HG03066 (cell line): ENCODE results near the gene ANXA8L1.
"Not testable (repeated sequence)": the region's sequence is repeated elsewhere in the genome, so short reads cannot be mapped to it uniquely, and the experiment has no call there.

Source experiments
- ATAC-seq: cut with Tn5 transposase; IDR thresholded peaks from one replicate; pipeline ENCODE4 v1.9.1; 2021; ENCODE audit warnings: low read depth; ENCODE audit not compliant: unreplicated experiment

Gene ANXA8L1, protein sequence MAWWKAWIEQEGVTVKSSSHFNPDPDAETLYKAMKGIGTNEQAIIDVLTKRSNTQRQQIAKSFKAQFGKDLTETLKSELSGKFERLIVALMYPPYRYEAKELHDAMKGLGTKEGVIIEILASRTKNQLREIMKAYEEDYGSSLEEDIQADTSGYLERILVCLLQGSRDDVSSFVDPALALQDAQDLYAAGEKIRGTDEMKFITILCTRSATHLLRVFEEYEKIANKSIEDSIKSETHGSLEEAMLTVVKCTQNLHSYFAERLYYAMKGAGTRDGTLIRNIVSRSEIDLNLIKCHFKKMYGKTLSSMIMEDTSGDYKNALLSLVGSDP

DNA sequence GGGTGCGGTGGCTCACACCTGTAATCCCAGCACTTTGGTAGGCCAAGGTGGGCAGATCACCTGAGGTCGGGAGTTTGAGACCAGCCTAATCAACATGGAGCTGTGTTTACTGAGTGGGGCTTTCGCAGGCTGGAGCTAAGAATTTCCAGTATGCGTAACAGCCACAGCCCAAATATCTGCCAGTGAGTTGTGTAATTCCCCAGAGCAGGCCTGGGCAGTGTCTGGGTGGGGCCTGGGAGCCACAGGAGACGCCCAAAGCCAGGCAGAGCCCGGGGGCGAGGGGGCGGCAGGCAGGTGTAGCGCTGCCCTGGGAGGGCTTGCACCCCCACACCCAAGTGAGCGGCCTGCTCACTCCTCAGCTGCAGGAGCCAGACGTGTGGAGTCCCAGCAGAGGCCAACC, at the start of gene ANXA8L1:
Gene ANXA8L1, plus strand, starts transcription at position 371 of the 400 bp plus-strand sequence. CDS start 76 bp downstream, outside the sequence.
- not testable (repeated sequence) for ATAC-seq

DNA sequence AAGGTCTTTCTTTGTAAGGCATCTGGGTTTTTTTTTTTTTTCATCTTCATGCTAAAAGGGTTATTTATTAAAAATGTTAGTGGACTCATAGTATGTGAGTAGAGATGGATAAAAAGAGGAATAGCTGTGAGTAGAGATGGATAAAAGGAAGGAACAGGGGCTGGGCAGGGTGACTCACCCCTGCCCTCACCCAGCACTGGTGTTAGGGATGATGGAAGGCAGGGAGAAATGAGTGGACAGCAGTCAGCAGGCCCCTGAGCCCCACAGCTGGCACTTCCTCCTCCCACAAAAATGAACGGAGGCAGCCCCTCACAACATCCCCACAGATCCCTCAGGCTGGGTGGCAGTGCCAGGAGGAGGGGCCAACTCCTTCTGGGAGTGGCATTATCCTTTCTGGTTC, 49.5 kb upstream of the ANXA8L1 start:
- no peak for ATAC-seq

DNA sequence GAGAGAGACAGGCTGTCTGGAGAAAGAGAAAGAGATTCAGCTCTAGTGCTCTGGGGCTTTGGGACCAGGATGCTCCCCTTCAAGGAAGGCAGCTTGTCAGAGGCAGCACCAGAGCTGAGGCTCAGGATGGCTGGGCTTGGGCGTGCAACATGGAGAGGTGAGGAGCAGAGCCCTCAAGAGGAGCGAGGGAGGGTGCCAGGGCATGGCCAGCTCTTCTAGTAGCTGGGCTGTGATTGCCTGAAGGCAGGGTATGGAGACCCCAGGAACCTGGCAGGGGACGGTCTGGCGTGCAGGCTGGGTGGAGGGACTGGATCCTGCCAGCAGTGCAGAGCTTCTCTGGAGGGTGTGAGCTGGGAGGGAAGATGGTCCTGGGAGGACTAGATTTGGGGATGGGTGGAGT, 48.6 kb upstream of the ANXA8L1 start:
- ATAC-seq = no peak

DNA sequence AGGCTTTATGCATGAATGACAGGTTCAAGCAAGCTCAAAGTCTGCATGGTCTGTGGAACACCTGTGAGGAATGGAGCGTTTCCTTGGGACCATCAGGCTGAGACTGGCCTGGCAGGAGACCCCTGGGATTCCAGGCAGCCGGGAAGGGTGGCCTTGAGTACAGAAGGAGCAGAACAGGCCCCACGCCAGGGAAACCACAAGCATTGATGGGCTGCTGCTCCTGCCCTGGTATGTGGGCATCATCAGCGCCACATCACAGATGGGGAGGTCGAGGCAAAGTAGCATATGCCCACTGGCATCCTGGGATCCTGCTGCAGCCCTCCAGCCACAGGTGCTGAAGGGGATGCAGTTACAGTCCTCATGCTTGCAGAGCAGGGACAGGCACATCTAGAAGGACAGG, 47.9 kb upstream of the ANXA8L1 start:
- no peak for ATAC-seq

DNA sequence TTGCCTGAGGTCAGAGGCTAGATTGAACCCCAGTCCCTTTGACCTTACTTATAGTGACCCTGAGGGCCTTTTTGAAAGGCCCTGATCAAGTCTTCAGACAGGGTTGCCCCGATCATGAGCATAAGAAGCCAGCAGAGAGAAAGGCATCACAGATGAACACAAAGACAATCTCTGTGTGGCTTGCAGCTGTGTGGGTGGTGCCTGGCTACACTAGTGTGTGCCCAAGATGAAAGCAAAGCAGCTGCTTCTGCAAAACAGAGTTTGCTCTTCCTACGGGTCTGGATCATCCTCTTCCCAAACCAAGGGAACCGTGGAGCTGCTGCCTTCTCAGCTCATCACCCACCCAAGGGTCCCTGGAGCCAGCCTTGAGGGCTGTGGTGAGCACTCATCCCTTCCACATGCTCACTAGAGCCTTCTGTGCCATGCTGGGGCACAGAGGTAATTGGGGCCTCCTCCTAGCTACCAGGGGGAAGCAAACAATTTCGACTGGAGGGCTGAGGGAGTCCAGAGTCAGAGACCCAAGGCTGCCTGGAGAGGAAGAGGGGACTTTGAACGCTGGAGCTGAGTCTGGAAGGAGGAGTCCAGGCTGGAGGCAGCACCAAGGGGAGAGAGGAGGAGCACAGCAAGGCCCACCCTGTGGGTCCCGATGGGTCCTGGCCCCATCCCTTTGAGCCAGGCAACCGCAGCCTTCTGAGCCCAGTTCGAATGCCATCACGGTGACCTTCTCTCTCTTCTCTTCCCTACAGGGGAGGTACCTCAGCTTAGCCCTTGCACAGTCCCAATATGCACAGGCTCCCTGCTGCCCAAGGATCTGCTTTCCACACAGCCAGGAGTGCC, 46.5 kb upstream of the ANXA8L1 start:
- no peak for ATAC-seq

DNA sequence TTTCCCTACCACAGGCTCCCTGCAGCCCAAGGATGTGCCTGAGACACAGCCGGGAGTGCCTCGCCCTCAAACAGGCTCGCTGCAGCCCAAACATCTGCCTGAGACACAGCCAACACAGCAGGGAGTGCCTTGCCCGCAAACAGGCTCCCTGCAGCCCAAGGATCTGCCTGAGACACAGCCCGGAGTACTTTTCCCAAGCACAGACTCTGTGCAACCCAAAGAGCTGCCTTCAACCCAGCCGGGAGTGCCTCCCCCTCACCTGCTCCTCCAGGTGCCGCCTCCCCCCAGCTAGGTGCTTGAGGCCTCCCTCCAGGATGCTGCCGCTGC, 45.9 kb upstream of the ANXA8L1 start:
- no peak for ATAC-seq

DNA sequence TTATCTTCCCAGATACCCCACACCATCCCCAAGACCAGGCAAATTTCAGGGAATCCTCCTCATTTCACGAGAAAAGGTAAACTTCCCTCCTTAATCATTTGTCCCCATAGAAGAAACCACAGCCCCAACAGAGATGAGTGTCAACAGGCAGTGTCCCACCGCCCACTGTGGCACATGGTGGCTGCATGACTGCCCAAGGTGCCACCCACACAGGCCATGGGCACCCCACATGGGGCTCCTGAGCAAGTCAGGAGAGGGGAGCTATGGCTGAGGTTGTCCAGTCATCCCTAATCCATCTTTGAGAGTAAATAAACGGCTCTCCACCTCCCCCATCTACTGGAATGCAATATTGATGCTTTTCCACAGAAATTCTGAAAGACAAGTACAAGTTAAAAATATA, 44.7 kb upstream of the ANXA8L1 start:
- ATAC-seq = no peak

DNA sequence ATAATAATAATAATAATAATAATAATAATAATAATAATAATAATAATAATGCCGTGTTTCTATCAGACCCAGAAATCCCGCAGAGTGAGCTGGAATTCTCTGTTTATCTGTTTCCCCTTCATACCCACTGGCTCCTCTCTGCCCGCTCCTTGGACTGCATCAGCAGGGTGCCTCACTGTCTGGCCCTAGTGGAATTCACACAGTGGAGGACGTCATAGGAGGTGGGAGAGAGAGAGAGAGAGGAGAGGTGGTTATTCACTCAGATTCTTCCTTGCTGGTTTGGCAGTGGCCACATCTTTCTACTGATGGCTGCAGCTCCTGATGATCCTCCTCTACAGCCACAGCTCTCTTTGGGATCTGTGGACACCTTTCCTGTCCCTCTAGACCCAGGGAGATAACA, 10.1 kb upstream of the ANXA8L1 start:
- not testable (repeated sequence) for ATAC-seq

DNA sequence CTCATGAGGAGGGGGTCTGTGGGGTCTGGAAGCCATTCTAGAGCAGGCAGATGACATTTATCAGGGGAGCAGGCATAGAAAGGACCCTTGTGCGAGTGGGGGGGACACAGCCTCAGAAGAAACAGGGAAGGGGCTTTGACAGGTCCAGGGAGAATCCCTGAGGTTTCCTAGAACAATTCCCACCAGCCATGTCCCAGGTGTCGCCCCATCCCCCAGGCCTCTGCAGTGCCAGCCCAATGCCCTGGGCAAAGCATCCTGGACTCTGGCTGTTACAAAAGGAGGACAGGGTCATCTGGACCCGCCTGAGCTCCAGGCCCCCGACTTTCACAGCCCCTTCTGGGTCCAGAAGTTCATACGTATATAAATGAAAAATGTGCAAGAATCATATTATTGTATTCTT, 8.4 kb upstream of the ANXA8L1 start:
- not testable (repeated sequence) for ATAC-seq

DNA sequence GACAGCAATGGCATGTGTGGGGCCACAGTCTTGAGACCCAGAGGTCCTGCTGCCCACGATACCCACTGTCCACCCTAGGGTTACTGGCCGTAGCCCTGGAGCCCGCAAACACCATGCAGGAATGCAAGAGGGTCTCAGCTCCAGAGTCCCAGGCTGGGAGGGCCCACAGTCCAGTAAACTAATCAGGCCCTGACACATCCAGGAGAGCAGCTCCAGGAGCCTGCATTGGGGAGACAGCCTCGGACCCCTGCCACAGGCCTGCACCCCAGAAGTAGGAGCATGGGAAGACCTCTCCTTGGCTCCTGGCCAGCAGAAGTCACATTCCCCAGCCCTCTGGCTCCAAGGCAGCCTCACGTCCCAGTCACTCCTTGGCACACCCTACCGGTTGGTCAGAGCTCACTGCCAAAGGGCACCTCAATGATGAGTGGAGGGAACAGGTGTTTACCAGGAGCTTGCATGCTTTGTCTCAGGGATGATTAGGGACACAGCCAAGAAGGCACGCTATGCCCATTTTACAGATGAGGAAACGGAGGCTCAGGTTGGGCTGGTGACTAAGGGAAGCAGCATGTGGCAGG, 7.8 kb upstream of the ANXA8L1 start:
- ATAC-seq = not testable (repeated sequence)

DNA sequence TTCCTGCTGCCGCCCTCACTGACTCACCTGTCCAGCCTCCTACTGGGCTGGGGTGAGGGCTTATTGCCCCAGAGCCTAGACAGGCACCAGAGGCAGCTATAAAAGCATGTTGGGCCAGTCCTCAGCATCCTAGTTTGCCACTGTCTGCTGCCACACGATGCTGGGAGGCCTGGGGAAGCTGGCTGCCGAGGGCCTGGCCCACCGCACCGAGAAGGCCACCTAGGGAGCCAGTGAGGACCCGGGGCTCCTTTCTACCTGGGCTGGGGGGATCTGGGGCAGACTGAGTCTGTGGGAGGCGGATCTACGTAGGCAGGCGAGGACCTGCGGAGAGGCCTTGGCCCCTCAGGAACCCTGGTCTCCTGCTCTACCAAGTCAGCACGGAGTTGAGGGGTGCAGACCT, 6.6 kb upstream of the ANXA8L1 start:
- ATAC-seq = not testable (repeated sequence)

DNA sequence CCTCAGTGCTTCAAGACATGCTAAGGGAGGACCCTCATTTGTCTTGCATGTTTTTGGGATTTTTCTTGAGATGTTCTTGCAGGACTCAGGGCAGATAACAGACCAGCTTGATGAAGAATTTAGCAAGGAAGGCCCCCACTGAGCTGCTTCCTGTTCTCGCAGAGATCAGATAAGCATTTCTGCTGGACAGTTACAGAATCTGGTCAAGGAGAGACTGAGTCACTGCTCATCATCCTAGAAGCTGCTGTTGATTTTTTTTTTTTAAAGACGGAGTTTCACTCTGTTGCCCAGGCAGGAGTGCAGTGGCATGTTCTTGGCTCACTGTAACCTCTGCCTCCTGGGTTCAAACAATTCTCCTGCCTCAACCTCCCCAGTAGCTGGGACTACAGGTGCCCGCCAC, 1.2 kb upstream of the ANXA8L1 start:
- ATAC-seq = not testable (repeated sequence)

DNA sequence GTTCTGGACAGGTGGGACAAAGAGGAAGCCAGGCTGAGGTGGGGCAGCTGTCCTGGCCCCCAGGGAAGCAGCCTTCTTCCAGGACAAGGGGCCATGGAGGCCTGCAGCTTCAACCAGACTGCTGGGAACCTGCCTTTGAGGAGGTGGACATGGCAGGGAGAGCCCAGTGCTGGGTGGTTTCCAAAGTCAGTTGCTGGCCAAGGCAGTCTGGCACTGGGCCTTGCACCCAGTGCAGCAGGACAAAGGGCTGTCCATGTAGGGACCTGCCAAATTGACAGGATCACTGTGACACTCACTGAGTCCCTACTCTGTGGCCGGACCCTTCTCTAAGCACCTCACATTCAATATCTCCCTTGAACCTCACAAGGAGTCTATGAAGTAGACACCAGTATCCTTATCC, 1.4 kb downstream of the ANXA8L1 start:
- ATAC-seq = not testable (repeated sequence)

DNA sequence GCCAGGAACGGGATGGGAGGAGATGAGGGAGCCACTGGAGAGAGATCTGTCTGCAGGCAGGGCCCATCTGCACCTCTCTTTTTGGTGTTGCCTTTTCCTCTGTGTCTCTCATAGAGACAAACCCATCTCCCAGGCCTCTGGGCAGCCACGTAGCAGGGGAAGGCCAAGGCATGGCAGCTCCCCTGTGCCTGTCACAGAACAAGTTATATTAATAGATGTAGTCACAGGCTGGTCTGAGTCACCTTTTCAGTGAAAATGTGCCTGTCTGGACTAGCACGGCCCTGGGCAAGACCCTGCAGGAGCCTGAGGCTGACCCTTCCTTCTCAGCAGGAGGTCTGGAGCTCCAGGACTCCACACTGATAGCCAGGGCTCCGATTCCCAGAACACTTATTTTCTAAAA, 2.1 kb downstream of the ANXA8L1 start:
- not testable (repeated sequence) for ATAC-seq

DNA sequence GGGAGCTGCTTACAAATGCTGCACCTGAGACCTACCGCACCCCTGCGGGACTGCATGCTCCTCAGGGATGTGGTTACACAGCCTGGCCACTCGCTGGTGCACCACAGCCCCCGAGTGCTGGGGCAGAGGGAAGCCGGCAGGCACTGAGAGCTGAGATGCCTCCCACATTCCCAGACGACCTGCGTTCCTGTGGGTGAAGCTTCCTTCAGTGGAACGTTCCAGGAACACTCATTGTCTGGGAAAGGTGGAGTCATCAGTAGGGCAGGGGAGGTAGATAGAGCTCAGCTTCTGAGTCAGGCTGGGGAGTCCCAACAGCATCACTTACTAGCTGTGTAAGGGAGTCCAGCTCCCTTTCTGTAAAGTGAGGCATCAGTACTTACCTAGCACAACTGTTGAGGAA, 2.5 kb downstream of the ANXA8L1 start:
- not testable (repeated sequence) for ATAC-seq

DNA sequence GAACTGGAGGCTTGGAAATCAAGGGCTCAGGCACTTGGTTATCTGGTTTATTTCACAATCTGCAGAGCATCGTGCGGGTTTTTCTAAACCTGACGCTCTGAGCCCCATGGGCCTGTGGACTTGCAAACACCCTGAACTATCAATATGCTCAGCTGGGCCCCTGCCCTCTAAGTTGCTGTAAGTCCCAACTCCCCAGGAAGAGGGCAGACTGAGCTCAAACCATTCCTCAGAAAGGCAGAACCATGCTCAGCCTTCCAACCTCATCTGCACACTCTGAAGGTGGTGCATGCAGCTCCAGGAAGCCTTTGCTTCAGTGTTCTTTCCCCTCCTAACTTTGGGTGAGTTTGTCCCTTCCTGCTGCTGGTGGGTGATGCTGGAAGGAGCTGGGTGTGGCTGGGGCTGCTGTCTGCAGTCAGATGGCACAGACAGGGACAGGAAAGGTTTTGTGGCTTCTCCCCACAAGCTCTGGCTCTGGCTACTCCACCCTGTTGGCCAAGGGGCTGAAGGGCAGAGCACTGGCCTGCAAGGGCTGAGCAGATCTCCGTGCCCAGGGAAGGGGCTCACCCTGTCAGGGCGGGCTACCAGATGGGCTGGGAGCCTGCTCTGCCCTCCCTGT, 3.8 kb downstream of the ANXA8L1 start:
- ATAC-seq = not testable (repeated sequence)

DNA sequence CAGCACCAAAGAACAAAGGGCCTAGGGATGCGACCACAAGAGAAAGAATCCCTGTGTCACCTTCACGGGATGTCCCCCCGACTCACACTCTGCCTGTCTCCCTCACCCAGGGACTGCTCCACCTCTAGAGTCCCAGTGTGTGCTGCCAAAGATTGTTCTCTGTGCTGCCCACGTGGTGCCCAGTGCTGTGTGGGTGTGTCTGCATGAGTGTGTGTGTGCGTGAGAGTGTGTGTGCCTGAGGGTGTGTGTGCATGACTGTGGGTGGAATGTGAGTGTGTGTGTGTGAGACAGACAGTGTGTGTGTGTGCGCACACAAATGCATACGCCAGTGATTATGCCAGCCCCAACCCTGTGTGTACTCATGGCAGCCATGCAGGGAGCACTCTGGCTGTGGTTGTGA, 10.3 kb downstream of the ANXA8L1 start:
- ATAC-seq = not testable (repeated sequence)

DNA sequence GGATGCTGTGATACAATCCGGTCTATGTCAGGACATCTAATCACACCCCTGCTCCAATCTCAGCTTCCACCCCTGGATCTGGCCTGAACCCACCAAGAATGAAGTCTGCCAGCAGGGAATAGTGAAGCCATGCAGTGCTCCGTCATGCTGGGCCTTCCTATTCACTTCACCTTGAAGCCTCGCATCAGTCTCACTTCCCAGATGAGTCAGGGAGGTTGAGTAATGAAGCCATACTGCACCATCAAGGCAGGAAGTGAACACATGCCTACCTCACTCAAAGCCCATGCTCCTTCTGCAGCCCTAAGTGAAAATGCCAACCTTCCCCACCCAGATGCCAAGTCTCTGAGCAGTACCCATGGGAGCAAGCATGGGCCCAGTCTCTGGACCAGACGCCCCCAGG, 11.1 kb downstream of the ANXA8L1 start:
- not testable (repeated sequence) for ATAC-seq

DNA sequence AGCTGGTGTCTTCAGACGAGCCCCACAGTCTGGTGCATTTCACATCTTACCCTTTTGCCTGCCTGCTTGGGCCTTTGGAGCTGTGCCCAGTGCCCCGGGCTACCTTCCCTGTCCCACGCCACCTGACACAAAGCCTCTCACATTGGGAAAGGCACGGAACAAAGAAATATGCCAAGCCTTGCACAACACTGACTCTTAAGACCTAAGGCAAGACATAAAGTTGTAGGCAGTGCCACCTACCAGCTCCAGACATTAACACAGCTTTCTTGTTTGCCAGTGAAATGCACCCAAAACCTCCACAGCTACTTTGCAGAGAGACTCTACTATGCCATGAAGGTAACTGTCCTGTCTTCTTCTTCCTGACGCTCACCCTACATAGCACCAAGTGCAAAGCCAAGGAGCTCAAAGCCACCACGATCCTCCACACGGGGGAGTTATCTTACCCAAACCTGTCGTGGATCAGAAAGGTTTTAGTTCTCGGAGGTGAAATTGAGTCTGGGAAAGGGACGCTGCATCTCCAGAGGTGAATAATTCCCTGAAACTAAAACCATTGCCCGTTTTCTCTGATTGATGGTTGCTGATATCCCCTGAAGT, 11.8 kb downstream of the ANXA8L1 start:
- ATAC-seq = not testable (repeated sequence)

DNA sequence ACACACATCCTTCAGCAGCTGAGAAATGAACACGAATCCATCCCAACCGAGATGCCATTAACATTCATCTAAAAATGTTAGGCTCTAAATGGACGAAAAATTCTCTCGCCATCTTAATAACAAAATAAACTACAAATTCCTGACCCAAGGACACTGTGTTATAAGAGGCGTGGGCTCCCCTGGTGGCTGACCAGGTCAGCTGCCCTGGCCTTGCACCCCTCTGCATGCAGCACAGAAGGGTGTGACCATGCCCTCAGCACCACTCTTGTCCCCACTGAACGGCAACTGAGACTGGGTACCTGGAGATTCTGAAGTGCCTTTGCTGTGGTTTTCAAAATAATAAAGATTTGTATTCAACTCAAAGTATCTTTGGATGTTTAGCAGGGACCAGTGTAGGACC, 15.8 kb downstream of the ANXA8L1 start:
- ATAC-seq = not testable (repeated sequence)
